HG02885 (cell line): Measurements from ENCODE around the gene FUT3.
"Not testable (repeated sequence)": the region's sequence is repeated elsewhere in the genome, so short reads cannot be mapped to it uniquely, and the experiment has no call there.

ENCODE experiments used
- ATAC-seq: cut with Tn5 transposase; IDR thresholded peaks from one replicate; pipeline ENCODE4 v1.9.1; 2021; ENCODE audit warnings: mild to moderate bottlenecking; ENCODE audit not compliant: unreplicated experiment, poor library complexity

FUT3 gene

DNA sequence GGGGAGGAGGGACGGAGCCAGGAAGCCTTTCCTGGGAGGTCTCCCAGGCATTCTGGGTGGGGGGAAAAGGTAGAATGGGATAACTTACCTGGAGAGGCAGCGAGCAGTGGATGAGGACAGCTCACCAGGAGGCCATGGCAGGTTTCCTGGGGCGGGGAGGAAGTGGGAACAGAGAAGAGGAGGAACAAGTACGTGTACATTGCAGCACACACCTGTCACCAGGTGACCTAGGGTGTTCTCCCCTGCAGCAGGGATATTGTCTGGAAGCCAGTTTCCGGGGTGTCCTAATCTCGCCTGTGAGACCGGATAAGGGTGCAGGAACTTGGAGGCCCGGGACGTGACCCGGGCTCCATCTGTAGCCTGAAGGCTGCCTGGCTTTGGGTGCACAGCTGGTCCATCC, at the start of gene FUT3:
Gene FUT3, minus strand, starts transcription at position 148 of the 400 bp plus-strand sequence.
- ATAC-seq, result no peak

DNA sequence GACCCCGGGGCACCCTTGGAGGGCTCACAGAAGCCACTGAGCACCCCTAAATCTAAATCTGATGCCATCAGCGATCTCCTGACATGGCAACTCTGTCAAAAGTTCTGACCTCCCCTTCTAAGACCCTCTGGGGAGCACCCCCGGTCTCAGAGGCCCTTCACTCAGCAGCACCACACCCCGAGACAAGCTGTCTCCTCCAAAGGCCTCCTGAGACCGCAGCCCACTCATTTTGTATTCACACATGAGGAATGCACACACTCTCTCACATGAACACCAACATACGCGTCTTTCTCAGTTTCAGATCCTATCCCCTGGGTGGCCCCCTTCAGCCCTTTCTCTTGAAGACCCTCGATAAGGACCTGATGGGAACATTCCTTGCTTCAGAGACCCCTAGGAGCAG, 49.7 kb upstream of the FUT3 start:
- no peak for ATAC-seq

DNA sequence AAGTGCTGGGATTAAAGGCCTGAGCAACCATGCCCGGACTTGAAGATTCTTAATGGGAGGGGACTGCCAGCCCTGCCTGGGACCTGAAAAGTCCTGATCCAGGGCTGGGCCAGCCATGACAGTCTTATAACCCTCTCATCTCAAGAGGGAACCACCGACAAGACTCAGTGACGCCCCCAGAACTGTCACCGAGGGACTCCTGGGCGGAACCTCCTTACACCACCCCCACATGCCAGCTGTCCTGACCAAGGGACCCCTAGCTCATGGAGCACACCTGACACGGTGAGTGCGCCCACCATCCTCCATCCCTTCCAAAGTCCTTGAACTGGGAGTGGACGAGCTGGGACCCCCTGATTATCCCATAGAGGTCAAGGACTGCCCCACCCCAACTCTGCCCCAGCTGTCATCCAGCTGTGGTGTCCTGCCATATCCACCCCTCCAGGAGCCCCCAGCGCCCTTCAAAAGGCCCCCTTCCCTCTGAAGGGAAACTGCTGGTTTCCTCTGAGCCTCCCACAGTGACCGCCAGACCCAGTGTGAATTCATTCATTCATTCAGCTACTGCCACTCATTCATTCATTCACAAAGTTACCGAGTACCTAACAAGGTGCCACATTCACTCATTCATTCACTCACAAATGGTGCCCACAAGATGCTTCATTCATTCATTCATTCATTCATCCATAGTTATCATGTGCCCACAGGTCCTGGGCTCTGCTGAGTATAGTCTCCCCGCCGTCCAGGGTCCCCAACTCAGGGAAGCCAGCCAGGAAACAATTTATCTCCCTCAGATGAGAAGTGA, 48.7 kb upstream of the FUT3 start:
- no peak for ATAC-seq

DNA sequence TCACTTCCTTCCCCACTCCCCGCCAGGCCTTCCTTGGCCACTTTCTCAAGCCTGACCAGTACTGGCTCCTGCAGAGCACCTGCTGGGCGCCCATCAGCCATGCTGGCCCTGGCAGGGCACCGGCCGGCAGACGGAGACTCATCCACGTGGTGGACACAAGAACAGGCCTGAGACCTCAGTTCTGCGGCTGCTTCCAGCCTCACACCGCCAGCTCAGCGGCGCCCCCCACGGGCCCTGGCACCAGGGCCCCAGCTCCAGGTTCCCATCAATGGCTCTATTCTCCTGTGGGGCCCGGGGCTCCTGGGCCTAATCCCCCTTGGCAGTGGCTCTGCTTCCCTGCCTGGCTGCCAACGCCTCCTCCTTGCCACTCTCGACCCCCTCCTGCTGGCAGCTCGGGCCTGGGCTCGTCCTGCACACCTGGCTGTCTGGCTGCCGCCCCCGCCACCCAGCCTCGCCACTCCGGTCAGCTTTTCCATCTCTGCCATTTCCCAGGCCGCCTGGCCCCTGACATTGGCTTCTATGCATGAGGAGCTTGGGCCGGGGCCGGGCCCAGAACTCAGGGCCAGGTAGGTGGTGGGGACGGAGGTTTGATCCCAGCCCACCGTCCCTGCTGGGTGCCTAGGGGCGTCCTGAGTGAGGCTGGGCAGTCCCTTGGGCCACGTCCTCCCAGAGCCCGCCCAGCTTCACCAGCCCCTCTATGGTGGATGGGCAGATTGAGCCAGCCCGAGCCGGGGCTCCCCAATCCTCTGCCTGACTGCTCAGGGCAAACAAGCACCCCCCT, 46.1 kb upstream of the FUT3 start:
- no peak for ATAC-seq

DNA sequence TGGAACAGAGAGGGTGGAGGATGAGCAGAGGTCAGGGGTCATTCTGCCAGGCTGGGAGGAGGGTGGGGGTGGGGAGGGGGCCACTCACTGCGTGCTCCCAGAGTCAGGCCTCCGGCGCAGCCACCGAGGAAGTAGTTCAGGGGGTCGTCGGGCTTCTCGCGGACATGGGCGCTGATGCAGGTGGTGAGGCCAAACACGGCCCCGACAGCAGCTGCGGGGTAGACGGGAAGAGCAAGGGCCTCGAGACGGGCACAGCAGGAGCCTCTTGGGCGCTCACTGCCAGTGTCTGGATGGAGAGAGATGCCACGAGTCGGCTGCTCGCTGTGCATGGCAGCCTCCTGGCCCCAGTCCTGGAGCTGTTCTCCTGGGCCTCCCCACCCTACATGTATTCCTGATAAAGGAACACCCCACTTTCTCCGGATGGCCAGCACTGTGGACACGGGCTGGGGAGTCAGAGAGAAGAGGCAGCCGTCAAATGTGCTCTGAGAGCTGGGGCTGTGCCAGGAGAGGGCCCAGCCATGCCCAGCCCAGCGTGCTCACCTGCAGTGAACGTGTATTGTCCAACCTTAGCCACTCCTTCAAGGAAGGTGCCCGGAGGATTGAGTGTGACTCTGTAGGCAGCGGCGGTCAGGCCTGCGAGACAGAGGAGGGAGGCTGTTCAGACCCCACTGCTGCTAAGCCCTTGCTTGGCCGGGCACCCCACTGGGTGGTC, 45.3 kb upstream of the FUT3 start:
- ATAC-seq, result no peak

DNA sequence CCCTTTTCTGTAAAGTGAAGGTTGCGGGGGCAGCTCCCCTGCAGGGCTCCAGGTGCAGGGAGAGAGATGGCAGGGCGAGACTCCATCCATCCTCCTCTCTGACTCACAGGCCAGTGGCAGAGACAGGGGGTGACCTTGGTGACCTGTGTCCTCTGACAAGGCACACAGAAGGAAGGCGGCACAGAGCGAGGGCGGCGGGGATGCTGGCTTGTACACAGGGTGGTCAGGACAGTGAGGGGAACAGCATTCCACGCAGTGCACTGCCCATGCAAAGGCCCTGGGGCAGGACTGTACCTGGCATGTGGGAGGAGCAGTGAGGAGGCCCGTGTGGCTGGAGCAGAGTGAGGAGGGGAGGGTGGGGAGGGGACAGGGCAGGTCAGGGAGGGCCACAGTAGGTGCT, 44.6 kb upstream of the FUT3 start:
- ATAC-seq, result no peak

DNA sequence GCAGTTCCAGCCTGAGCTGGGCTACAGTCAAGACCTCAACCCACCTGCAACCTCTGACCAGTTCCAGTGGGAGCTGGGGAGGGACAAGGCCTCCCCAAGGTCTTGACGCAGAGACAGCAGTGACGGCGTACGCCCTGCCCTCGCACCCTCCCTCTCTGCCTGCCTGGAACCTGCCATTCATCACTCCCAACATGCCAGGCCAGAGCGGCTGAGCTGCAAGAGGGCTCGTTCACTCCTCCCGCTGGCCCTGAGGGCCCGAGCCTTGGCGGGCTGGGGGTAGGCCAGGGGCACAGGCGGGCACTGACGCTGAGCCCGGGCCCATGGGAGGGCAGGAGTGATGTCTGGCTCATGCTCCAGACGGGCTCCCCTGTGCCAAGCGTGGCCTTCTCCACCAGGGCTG, 44.2 kb upstream of the FUT3 start:
- no peak for ATAC-seq

DNA sequence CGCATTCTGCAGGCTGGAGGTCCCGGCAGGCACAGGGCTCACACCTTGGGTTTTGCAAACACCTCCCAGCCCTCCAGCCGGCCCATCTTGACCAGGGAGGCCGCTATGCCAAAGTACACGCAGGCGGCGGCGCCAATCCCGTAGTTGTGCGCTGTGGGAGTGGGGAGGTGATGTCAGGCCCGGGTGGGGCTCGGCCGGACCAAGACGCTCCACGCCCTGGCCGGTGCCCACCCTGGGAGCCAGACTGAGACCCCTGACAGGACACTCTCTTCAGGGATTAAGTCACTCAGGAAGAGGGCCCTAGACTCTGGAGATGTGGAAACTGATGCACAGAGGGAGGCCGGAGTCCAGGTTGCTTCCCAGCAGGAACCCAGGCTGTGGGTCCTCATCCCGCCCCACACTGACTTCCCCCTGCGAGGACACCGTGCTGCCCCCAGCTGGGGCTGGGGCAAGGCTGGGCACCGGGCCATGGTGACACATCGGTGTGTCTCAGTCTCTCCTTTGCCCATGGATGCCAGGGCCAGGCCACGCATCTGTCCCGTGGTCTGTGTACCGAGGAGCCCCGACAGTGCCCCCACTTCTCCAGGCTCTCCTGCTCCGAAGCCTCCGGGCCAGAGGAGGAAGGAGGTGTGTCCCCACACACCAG, 43.6 kb upstream of the FUT3 start:
- no peak for ATAC-seq

DNA sequence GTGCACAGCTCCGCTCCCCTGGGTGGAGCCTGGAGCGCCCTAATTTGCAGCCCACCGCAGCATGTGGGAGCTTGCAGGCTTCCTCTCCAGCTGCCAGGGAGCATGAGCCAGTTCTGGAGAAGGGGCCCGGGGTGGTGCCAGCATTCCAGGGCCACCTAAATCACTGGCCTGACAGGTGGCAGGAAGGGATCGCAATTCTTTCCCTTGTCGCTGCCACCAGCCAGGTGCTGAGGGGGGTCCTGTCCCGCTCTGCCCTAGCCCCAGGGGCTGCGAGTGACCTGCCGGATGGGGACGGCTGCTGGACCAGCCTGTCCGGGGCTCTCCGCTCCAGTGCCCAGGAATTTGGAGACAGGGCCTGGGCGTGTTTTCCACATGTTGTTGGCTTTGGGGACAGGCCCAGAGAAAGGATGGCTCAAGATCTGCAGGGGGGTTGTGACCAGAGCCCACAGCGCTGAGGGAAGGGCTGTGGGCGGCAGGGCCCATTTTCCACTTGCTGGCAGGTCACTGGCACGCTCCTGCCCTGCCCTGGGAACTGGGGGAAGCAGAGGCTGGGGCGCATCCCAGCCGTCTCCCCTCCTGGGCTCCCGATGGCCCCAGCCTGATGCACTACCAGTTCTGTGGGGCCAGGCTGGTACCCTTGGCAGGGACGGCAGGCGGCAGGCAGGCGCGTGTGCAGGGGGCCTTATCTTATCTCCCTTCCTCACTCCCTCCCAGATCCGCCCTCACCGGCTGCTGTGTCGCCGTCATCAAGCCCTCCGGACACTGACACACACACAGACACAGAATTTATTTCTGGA, 42.9 kb upstream of the FUT3 start:
- no peak for ATAC-seq

DNA sequence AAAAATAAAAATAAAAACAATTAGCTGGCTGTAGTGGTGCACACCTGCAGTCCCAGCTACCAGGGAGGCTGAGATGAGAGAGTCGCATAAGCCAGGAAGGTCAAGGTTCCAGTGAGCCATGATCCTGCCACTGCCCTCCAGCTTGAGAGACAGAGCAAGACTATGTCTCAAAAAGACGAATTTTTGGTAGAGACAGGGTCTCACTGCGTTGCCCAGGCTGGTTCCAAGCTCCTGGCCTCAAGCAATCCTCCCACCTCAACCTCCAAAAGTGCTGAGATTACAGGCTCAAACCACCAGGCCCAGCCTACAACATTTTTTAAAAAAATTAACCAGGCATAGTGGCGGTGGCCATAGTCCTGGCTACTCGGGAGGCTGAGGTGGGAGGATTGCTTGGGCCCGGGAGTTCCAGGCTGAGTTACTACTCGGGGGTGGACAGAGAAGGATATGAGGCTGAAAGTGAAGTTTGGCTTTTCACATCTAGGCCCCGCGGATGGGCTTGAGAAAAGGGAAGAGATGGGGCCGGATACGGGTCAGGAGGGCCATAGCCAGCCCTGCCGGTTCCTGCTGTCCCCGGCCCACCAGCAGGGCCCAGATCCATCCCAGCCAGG, 42.2 kb upstream of the FUT3 start:
- no peak for ATAC-seq

DNA sequence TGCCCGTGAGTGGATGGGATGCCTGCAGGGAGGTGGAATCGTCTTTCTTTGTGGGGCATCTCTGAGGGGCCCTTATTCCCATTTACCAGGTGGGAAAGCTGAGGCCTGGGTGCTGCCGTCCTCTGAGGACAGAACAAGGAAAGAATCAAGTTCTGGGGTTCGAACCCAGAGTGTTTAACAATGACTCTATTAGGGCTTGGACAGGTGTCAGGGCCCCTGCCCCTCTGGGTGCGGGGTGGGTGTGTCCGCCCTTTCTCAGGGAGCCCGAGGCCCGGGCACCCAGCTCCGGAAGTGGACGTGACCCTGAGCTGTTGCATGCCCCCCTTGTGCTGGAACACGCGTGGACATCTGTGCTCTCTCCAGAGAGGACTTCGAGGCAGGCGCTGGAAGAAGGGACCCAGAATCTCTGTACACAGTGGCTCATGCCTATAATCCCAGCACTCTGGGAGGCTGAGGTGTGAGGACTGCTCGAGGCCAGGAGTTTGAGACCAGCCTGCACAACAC, 41.6 kb upstream of the FUT3 start:
- no peak for ATAC-seq

DNA sequence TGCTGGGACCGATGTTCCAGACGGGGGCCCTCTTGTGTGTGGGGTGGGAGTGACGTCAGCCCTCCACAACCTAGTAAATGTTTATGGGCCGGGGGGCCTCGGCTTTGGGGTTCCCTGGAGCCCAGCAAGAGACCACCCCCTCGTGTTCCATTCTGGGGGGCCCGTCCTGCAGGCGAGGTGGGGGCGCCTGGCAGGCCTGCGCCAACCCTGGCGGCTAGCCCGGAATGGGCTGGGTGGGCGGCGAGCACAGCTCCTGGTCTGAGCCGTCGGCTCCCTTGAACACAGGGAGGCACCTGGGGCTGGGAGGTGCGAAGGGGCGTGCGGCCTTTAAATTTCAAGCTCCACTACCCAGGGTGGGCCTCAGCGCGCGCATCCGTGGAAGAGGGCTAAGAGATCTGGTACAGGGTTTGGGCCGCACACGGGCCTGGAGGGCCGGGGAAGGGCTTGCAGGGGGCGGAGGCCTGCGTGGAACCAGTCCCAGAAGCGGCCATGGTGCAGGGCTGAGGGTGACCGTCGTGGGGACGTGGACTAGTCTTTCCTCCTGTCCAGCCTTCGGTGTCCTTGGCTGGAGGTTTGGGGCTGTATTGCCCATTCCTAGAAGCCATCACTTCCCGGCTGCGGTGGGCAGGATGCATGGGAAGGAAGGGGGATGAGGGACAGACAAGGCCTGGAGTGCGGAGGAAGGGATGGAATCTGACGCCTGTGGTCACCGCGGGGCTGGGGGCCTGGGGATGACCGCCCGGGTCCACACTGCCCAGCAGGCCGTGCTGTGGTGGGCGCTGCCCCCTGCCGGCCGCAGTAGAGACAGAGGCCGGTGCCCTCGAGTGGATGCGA, 40.9 kb upstream of the FUT3 start:
- ATAC-seq, result no peak

DNA sequence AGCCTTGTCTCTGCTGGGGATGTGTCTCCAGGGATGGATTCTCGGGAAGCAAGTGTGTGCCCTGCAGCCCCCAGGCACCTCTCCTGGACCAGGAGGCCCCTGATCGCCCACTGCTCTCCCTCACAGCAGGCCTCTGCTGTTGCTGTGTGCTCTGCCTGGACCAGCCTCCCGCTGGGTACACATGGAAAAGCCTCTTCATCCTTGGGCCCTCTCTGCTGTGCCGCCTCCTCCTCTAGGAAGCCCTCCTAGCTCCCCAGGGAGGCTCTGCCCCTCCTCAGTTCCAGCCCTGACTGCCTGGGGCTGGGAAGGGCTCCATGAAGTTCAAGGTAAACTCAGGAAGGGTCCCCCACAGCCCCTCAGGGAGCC, 40.3 kb upstream of the FUT3 start:
- no peak for ATAC-seq

DNA sequence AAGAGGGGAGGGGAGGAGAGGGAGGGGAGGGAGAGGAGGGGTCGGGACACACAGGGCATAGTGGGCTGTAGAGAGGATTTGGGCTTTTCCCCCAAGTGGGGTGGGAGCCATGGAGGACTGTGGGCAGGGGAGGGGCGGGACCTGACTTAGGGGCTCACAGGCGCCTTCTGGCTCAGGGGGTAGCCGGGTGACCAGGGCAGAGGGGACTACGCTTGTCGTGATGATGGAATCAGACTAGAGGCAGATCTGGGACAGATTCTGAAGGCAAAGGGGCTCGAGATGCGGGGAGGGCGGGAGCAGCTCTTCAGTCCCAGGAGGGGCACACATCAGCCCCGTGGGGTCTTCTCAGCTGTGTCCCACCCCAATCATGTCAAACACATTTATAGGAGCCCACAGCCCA, 38.9 kb upstream of the FUT3 start:
- ATAC-seq, result no peak

DNA sequence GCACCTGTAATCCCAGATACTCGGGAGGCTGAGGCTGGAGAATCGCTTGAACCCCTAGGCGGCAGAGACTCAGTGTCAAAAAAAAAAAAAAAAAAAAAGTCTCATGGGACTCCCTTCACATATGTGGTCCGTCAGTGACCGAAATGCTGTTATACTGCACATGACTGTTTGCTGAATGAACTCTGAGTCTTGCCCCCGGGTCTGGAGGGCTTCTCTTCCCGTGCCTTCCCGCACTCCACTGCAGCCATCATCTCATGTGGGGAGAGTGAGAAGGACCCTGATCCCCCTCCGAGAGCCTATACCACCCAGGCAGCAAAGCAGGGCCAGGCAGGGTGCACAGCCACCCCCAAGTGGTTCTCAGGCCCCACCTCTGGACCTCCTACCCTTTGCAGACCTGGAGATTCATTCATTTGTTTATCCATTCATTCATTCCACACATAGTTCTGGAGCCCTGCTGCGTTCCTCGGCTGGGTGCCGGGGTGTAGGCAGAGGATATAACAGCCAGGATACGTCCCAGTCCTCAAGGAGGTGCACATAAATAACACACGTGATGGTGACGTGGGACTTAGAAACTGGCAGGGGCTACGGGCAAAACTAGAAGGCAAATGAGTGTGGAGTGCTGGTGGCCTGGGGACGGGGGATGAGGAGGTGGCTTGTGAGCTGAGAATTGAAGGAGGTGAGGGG, 38.2 kb upstream of the FUT3 start:
- ATAC-seq, result no peak

DNA sequence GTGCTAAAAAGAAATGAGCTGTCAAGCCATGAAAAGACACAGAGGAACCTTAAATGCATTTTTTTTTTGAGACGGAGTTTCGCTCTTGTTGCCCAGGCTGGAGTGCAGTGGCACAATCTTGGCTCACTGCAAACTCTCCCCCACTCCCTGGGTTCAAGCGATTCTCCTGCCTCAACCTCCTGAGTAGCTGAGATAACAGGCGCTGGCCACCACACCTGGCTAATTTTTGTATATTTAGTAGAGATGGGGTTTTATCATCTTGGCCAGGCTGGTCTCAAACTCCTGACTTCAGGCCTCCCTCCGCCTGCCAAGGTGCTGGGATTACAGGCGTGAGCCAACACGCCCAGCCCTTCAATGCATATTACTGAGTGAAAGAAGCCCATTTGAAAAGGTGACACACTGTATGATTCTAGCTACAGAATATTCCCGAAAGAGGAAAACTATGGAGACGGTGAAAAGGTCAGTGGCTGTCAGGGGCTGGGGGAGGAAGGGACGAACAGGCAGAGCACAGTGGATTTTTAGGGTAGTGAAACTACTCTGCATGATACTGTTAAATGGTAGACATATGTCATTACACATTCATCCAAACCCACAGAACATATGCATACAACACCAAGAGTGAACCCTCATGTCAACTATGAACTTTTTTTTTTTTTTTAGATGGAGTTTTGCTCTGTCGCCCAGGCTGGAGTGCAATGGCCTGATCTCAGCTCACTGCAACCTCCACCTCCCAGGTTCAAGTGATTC, 33.0 kb upstream of the FUT3 start:
- ATAC-seq, result not testable (repeated sequence)

DNA sequence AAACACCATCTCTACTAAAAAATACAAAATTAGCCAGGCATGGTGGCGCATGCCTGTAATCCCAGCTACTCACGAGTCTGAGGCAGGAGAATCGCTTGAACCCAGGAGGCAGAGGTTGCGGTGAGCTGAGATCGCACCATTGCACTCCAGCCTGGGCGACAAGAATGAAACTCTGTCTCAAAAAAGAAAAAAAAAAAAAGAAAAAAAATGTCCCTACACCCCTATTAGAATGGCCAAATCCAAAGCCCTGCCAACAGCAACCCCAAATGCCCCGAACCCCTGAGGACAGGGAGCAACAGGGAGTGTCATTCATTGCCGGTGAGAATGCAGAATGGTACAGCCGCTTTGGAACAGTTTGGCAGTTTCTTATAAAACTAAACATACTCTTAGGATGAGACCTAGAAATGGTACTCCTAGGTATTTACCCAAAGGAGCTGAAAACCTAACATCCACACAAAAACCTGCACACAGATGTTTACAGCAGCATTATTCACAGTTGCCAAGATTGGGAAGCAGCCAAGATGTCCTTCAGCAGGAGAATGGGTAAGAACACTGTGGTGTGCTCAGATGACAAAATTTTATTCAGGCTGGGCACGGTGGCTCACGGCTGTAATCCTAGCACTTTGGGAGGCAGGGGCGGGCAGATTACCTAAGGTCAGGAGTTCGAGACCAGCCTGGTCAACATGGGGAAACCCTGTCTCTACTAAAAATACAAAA, 32.1 kb upstream of the FUT3 start:
- not testable (repeated sequence) for ATAC-seq
